Loucy (cell line): ENCODE data around the gene SART1.

Experiments used
- H2AFZ ChIP-seq: fragments of 200-600 bp; sonication (generic); 2 replicates; pipeline ENCODE4 v1.6.0; 2016; ENCODE audit warnings: antibody characterized with exemption, mild to moderate bottlenecking, low read length, moderate library complexity
- H3F3A ChIP-seq: fragments of 200-600 bp; 2 replicates; pipeline ENCODE4 v1.6.0; 2016; ENCODE audit warnings: antibody characterized with exemption, low read depth, mild to moderate bottlenecking
- H3K27me3 ChIP-seq: fragments of 200-600 bp; sonication (generic); 2 replicates; pipeline ENCODE4 v1.6.1; 2014; ENCODE audit warnings: low read length, mild to moderate bottlenecking; ENCODE audit not compliant: insufficient read depth, poor library complexity, severe bottlenecking
- H3K36me3 ChIP-seq: fragments of 200-600 bp; sonication (generic); 2 replicates; pipeline ENCODE4 v1.6.1; 2016; ENCODE audit warnings: low read length; ENCODE audit not compliant: insufficient read depth
- H3K4me1 ChIP-seq: fragments of 200-600 bp; sonication (generic); 2 replicates; pipeline ENCODE4 v1.5.1; 2014; ENCODE audit warnings: low read length, mild to moderate bottlenecking; ENCODE audit not compliant: insufficient read depth, poor library complexity, severe bottlenecking
- H3K4me2 ChIP-seq: fragments of 200-600 bp; sonication (generic); 2 replicates; pipeline ENCODE4 v1.6.0; 2014; ENCODE audit warnings: antibody characterized with exemption, low read length, low read depth, mild to moderate bottlenecking; ENCODE audit not compliant: poor library complexity, severe bottlenecking
- H3K4me3 ChIP-seq: fragments of 200-600 bp; sonication (generic); 2 replicates; pipeline ENCODE4 v1.5.1; 2014; ENCODE audit warnings: low read length, mild to moderate bottlenecking, mixed read lengths; ENCODE audit not compliant: poor library complexity, severe bottlenecking
- H3K79me2 ChIP-seq: fragments of 200-600 bp; sonication (generic); 2 replicates; pipeline ENCODE4 v1.6.1; 2014; ENCODE audit warnings: low read length; ENCODE audit not compliant: insufficient read depth
- H3K9ac ChIP-seq: fragments of 200-600 bp; sonication (generic); 2 replicates; pipeline ENCODE4 v1.6.0; 2014; ENCODE audit warnings: mild to moderate bottlenecking, low read depth, low read length, moderate library complexity; ENCODE audit not compliant: poor library complexity, severe bottlenecking
- H3K9me2 ChIP-seq: fragments of 200-600 bp; sonication (generic); replicated peaks from 2 replicates; pipeline ENCODE4 v1.6.1; 2016; ENCODE audit warnings: low read depth, low read length, mixed read lengths
- H3K9me3 ChIP-seq: fragments of 200-600 bp; sonication (generic); 2 replicates; pipeline ENCODE4 v1.6.1; 2014; ENCODE audit warnings: mild to moderate bottlenecking, antibody characterized with exemption, low read length, low read depth; ENCODE audit not compliant: insufficient read depth
- H4K20me1 ChIP-seq: fragments of 200-600 bp; sonication (generic); 2 replicates; pipeline ENCODE4 v1.6.0; 2014; ENCODE audit warnings: antibody characterized with exemption, low read length, mild to moderate bottlenecking; ENCODE audit not compliant: insufficient read depth, poor library complexity, severe bottlenecking
- CTCF ChIP-seq: fragments of 200-600 bp; sonication (generic); conservative IDR thresholded peaks from 2 replicates; pipeline ENCODE4 v1.5.1; 2014; ENCODE audit warnings: mild to moderate bottlenecking, antibody characterized with exemption, low read length
- EZH2phosphoT487 ChIP-seq: fragments of 200-600 bp; IDR thresholded peaks from 2 replicates; pipeline ENCODE4 v1.6.1; 2018; ENCODE audit warnings: antibody characterized with exemption, mild to moderate bottlenecking, moderate library complexity, borderline replicate concordance

The SART1 gene

DNA sequence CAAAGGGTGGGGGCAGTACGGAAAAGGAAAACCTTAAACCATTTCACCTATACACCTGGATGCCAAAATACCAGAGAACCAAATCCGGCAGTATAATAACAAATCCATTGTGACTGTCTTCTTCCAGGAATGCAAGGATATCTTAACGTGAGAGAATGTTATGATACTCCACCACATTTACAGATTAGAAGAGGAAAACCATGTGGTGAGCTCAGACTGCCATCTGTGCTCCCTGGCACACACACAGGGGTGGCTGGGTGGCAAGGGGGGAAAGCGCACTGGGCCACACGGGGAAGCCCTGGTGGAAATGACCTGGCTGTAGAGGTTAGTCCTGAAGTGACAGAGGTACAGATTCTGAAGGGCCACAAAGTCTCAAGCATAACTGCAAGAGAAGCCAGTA, 30.5 kb downstream of the SART1 start:
- Histone ChIP-seq H4K20me1 (no peaks in the 10 kb centered on the region), H3K4me1 (no peaks in the 10 kb centered on the region), H3K27me3 (no peaks in the 10 kb centered on the region), H3K9me2 (no peaks in the 10 kb centered on the region), H3K9me3 (no peaks in the 10 kb centered on the region), H2AFZ (no peak overlapping the region), H3K79me2 (no peaks in the 10 kb centered on the region), H3K9ac (no peak overlapping the region), H3K4me3 (no peak overlapping the region), H3F3A (peaks cover 2% of the 10 kb centered on the region), H3K4me2 (no peak overlapping the region), H3K36me3 (peaks cover 1% of the 10 kb centered on the region; the same call in 1 of the 2 replicates)
- TF ChIP-seq CTCF: no peak
- TF ChIP-seq EZH2phosphoT487: no peak

GRCh38 chr11:65997286-65997685, 35.8 kb downstream of the SART1 start:
- no peak for TF ChIP-seq CTCF
- no peak for TF ChIP-seq EZH2phosphoT487
- Histone ChIP-seq H2AFZ (no peak overlapping the region), H3K36me3 (peaks cover 32% of the 10 kb centered on the region; the same call in 1 of the 2 replicates), H3K9me2 (no peaks in the 10 kb centered on the region), H3K9me3 (no peaks in the 10 kb centered on the region), H3K4me2 (no peak overlapping the region), H3K27me3 (no peaks in the 10 kb centered on the region), H3K4me1 (peaks cover 14% of the 10 kb centered on the region), H3F3A (no peaks in the 10 kb centered on the region; the same call in 1 of the 2 replicates), H3K4me3 (no peak overlapping the region), H3K9ac (no peak overlapping the region), H3K79me2 (peaks cover 36% of the 10 kb centered on the region), H4K20me1 (peaks cover 21% of the 10 kb centered on the region)

DNA sequence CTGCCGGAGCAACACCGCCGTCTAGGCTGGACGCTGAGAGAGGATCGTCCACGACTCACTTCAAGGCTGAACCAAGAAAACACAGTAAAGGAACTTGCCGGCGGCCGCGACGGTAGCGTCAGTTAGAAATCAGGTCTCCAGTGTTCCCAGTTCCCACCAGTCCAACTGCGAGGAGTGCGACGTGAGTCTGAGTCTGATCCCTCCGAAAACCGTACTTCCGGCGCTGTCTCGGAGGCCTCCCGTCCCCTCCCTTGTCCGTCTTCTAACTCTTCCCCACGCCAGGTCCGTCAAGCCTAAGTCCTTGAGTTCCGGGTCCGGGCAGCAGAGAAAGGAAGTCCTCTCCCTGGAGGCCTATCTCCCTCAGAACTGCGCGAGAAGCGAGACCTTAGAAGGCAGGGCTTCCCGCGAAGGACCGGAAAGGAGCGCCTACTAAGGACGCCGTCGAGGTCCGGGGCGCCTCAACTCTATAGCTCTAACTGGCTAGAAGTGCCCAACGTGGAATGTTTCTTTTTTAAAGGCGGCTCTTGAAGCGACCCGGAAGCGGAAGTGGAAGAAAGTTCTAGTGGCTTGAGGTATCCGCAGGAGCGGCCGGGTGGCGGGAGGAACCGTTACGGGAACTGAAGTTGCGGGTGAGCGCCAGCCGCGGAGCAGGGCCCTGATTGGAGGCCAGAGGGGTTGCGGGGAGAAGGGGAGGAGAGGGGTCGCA, 40.6 kb downstream of the SART1 start, which contains the start of the genes BANF1 and EIF1AD:
TSS of gene BANF1 (plus strand) at position 562 of the 706 bp plus-strand sequence. CDS start 748 bp downstream, outside the sequence.
TSS of gene EIF1AD (minus strand) at position 216 of the 706 bp plus-strand sequence. CDS start 1,768 bp downstream, outside the sequence.
- H2AFZ ChIP-seq: peak within 1 kb of the TSS; percentile 74
- H3K79me2 ChIP-seq: peaks cover 59% of the 10 kb centered on the region
- TF ChIP-seq CTCF (no peak), EZH2phosphoT487 (no peak)
- no peaks in the 10 kb centered on the region for H3K27me3 ChIP-seq
- peaks cover 28% of the 10 kb centered on the region for H4K20me1 ChIP-seq
- H3K4me2 ChIP-seq: peak within 1 kb of the TSS; percentile 83
- H3K9ac ChIP-seq: peak within 1 kb of the TSS; percentile 83
- H3K4me1 ChIP-seq: peaks cover 21% of the 10 kb centered on the region
- H3K9me3 ChIP-seq: no peaks in the 10 kb centered on the region
- H3F3A ChIP-seq: no peaks in the 10 kb centered on the region; the same call in 1 of the 2 replicates
- H3K4me3 ChIP-seq: peak within 1 kb of the TSS; percentile 86
- no peaks in the 10 kb centered on the region for H3K9me2 ChIP-seq
- H3K36me3 ChIP-seq: peaks cover 31% of the 10 kb centered on the region; the same call in 1 of the 2 replicates
